Measurements from ENCODE around the gene FBXL20. TPM values are rescaled to one million over a fixed set of nuclear protein-coding genes. Genes with fewer than 3 reads are reported as not detected.
A peak's percentile ranks its signal among the peaks of the same experiment; 100 is the strongest.

The FBXL20 gene
- total and polyA plus RNA-seq, 10 of the 15 experiments (the other 5 are each of a cell fraction or from before 2014, with no cell fraction given): 1.2 to 8.3 (median 4.4) TPM

GRCh38 chr17:39365242-39365641 is 36.2 kb downstream of the FBXL20 start (continued):
- no peak for TF ChIP-seq TARDBP (IDR thresholded peaks at IDR 0.05; ENCODE audit: borderline replicate concordance)
- no peak for TF ChIP-seq MXI1 (IDR thresholded peaks at IDR 0.05; ENCODE audit: low read depth, low read length)
- TF ChIP-seq POU2F2 (IDR thresholded peaks at IDR 0.05; ENCODE audit: borderline replicate concordance, low read depth, low read length): no peak
- TF ChIP-seq EGR1 (IDR thresholded peaks at IDR 0.05; ENCODE audit: borderline replicate concordance in 1 of 2, low read depth in 2 of 2, low read length in 2 of 2): no peak
- TF ChIP-seq RUNX3 (IDR thresholded peaks at IDR 0.05; ENCODE audit: low read length): no peak
- TF ChIP-seq DPF2 (IDR thresholded peaks at IDR 0.05): no peak
- no peak for TF ChIP-seq FOXM1 (IDR thresholded peaks at IDR 0.05; ENCODE audit: low read depth, low read length)
- TF ChIP-seq ZZZ3 (IDR thresholded peaks at IDR 0.05; ENCODE audit: control insufficient read depth, insufficient read length, low read depth): no peak
- no peak for TF ChIP-seq CTCF (IDR thresholded peaks at IDR 0.05 in 2 of 3, conservative IDR thresholded peaks at IDR 0.05 in 1 of 3; ENCODE audit: control insufficient read depth in 2 of 3, extremely low read depth in 1 of 3, insufficient read depth in 1 of 3, low read depth in 3 of 3, low read length in 3 of 3)

DNA sequence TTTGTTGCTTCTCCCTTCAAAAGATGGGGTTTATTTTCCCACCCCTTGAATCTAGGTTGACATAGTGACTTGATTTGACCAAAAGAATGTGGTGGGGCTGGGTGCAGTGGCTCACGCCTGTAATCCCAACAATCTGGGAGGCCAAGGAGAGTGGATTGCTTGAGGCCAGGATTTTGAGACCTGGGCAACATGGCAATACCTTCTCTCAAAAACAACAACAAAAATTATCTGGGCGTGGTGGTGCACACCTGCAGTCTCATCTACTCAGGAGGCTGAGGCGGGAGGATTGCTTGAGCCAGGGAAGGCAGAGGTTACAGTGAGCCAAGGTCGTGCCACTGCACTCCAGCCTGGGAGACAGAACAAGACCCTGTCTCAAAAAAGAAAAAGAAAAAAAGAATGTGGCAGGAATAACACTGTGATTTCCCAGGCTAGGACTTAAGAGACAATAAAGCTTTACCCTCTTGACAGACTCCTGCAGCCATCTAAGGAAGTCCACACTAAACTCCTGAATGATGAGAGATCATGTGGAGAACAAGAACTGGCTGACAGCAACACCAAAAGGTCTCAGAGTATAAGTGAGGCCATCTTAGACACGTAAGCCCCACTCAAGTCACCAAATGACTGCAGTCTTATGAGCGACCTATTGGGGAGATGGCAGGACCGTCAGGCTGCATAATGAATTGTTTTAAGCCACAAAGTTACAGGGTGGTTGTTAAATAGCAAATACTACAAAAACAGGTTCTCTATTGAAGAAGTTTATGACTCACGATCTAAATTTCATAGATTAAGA is 37.0 kb downstream of the FBXL20 start:
- Histone ChIP-seq H3K36me3 (ENCODE audit: control insufficient read depth in 2 of 2, insufficient read depth in 2 of 2, low read length in 1 of 2) (no peaks in the 10 kb centered on the region), H3K79me2 (ENCODE audit: control insufficient read depth, insufficient read depth, low read length) (no peaks in the 10 kb centered on the region), H4K20me1 (ENCODE audit: control insufficient read depth, insufficient read depth) (no peaks in the 10 kb centered on the region), H3K4me1 (ENCODE audit: control insufficient read depth, insufficient read depth, low read length) (no peaks in the 10 kb centered on the region), H2AFZ (ENCODE audit: control insufficient read depth, low read depth, low read length) (no peak overlapping the region), H3K27me3 (replicated peaks in 1 of 2; ENCODE audit: control insufficient read depth in 2 of 2, insufficient read depth in 2 of 2, low read length in 1 of 2) (no peaks in the 10 kb centered on the region), H3K4me2 (ENCODE audit: control insufficient read depth, insufficient read depth) (no peak overlapping the region), H3K27ac (ENCODE audit: control insufficient read depth, insufficient read depth) (no peak overlapping the region), H3K9me3 (replicated peaks; ENCODE audit: control insufficient read depth, insufficient read depth, low read length) (no peaks in the 10 kb centered on the region), H3K9ac (ENCODE audit: control insufficient read depth, insufficient read depth, low read length) (no peak overlapping the region), H3K4me3 (no peak overlapping the region)
- ChIA-PET POLR2A (interaction anchor here (0.5 kb wide), 1 partner anchor 8 kb away, joined by 7 read pairs; no protein-coding TSS in a partner anchor), RAD21 (ENCODE audit: unreplicated experiment) (no interaction called here), SMC1A (ENCODE audit: uncharacterized antibody, unreplicated experiment) (no interaction called here), CTCF (no interaction called here)
- no peak for DNase-seq (ENCODE audit: low read depth, low spot score)
- FAIRE-seq: no peak
- intact Hi-C loops (cut with micrococcal nuclease; ENCODE audit: unreplicated experiment): no loop called here
- no TSS peak for BruUV-seq (replicated peaks)
- no peak for ATAC-seq
- in situ Hi-C loops (cut with MboI): no loop called here
- 58% methylated on average over 8 of the region's 8 CpGs for WGBS (ENCODE audit: insufficient coverage, insufficient replicate concordance, low lambda C conversion rate, missing lambda C conversion rate)
- TF ChIP-seq TAF1 (IDR thresholded peaks at IDR 0.05; ENCODE audit: borderline replicate concordance, low read depth, low read length) (no peak), NKRF (conservative IDR thresholded peaks at IDR 0.05) (no peak), ZNF207 (IDR thresholded peaks at IDR 0.05; ENCODE audit: borderline replicate concordance) (no peak), YY1 (IDR thresholded peaks at IDR 0.05; ENCODE audit: low read depth, low read length) (0 out of 2 replicates have a peak, but pooled peaks have one; percentile 9)

All from GM12878 (cell line).